GM18508 (cell line): ENCODE measurements around the gene FAM110C.
"Not testable (repeated sequence)": the region's sequence is repeated elsewhere in the genome, so short reads cannot be mapped to it uniquely, and the experiment has no call there.

Source experiments
- ATAC-seq: cut with Tn5 transposase; IDR thresholded peaks from one replicate; pipeline ENCODE4 v1.9.1; 2021; ENCODE audit warnings: moderate number of reproducible peaks; ENCODE audit not compliant: insufficient read depth, unreplicated experiment

Gene FAM110C

GRCh38 chr2:46471-47345 lies at the start of gene FAM110C:
FAM110C (minus strand) TSS chr2:46505; CDS start chr2:46385, 120 bp downstream.
- ATAC-seq, result no peak

DNA sequence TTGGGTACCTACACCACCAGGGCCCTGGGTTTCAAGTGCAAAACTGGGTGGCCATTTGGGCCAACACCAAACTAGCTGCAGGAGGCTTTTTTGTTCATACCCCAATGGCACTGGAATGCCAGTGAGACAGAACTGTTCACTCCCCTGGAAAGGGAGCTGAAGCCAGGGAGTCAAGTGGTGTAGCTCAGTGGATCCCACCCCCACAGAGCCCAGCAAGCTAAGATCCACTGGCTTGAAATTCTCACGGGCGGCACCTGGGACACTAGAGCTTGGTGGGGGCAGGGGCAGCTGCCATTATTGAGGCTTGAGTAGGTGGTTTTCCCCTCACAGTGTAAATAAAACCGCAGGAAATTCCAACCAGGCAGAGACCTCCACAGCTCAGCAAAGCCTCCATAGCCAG lies 46.0 kb upstream of the FAM110C start:
- ATAC-seq, result no peak

- no peak for ATAC-seq
Measured at GRCh38 chr2:90645-91312, 44.5 kb upstream of the FAM110C start.

DNA sequence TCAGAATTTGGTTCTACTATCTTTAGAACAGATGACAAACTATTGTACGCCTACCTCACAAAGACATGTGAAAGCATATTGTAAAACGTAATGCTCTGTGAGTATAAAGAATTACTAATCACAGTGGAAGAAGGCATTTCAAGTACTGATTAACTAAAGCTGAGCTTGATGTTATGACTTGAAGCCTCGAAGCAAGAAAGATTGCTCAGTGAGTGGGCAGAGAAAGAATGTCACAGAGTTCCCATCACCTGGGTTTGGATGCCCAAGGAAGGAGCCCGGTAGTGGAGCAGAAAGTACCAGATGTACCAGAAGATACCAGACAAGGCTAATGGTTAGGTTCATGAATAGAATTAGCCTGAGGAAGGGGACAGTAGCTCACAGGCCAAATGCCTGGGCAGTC lies 39.5 kb upstream of the FAM110C start:
- no peak for ATAC-seq

DNA sequence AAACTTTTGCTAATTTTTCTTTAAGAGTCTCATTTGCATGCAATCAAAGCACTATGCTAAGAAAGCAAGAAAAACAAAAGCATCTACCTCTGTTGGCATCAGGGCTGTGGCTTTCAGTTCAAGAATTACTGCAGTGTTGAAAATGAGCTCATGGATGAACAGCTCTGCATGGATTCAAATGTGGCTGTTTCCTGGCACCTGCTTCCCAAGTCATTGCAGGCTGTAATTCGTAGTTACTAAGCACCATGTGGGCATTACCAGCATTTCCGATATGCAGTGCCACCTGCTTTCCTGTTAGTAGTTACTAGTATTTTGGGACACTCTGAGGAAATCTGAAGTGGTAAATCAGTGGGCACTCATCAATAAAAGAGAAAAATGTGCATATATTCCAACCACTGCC lies 37.8 kb upstream of the FAM110C start:
- no peak for ATAC-seq

- no peak for ATAC-seq
Measured at GRCh38 chr2:80971-81736, 34.8 kb upstream of the FAM110C start.

DNA sequence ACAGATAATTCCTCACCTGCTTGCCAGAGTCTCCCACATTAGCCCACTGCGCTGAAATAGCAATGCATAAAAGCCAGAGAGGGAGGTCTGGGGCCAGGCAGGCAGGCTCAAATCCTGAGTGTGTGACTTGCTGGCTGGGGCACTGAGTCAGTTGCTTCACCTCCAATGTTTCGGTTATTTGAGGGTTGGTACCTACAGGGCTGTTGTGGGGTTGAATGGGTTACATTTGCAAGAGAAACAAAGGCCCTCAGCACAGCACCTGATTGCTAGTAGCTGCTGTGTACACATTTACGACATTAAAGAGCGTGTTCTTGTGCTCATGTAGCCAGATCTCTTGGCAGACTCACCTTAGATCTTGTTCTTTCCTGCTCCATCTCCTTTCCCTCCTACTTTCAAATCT lies 34.1 kb upstream of the FAM110C start:
- ATAC-seq, result no peak

- ATAC-seq, result no peak
Measured at GRCh38 chr2:71309-72035, 25.2 kb upstream of the FAM110C start.

DNA sequence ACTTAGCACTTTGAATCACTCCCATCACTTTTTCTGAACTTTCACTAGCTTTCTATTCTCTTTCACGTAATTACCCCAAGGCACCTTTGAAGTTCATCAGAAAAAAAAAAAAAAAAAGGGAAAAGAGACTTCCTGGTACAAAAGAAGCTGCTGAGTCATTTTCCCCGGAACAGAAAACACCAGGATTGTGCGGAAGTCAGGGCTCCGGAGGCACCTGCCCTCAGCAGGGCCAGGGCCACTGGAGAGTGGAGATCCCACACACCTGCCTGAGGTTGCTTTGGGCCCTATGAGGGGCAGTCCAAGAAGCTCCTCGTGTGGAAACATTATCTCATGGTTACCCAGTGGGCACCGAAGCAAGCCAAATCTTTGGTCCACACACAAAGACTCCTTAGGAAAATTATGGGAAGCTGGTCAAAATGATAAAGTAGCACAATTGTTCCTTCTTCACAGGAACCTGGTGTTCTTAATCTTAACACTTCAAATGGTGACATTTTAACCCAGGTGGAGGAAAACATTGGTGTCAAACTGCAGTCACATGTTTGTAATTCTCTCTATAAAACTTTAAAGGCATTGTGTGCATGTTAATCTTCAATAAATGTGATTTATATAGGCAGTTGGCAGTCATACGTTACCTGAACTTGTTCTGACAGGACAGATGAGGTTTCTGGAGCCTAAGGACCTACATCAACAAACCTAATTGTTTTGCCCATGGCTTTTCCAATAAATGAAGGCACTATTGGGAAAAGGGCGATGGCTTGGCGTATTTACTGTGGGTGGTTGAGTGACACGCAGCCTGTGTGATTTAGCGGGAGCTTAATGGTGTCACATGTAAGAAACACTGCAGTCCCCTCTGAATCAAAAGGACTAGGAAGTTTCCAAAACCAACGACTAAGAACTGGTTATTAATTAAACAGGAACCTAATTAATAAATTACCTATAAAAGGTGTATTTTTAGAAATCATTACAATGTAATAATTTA lies 23.4 kb upstream of the FAM110C start:
- no peak for ATAC-seq

GRCh38 chr2:68637-69036 lies 22.3 kb upstream of the FAM110C start:
- not testable (repeated sequence) for ATAC-seq

- no peak for ATAC-seq
Measured at GRCh38 chr2:66853-67252, 20.5 kb upstream of the FAM110C start.

GRCh38 chr2:65121-65520 lies 18.8 kb upstream of the FAM110C start:
- ATAC-seq, result no peak

DNA sequence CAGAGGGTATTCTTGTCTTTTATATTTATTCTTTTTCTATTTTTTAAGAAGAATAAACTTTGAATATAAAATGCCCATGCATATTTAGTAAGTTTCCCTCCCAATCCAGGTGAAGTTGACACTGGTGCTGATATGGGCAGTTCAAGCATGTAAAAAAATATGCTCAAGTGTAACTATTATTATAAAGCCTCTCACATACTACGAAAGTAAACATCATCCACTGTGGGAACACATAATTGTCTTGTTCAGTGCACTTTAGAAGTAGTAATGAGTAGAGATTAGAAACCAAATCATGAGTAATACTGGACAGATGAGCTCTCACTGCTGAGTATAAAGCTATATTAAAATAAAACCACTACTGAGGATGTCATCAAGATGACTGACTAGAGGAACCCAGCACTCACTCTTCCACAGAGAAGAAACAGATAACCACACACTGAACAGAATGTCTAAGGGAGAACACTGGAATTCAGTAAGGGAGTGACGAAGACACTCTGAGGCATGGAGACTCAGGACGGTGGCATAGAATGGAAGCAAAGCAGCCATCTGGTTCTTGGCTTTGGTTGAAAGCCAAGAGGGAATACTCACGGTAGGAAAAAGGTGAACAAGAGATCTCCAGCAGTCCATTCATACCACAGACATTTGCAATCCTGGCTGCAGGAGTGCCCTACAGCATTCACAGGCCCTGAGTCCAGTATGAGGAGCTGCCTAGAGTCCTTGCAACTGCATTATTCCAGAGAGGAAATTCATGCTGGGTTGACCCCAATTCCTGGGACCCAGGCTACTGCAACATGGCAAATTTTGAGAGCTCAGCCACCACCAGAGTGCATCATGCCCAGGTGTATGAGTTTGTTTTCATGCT lies 9.5 kb upstream of the FAM110C start:
- ATAC-seq, result no peak

GRCh38 chr2:51613-52012 lies 5.3 kb upstream of the FAM110C start:
- ATAC-seq, result no peak

DNA sequence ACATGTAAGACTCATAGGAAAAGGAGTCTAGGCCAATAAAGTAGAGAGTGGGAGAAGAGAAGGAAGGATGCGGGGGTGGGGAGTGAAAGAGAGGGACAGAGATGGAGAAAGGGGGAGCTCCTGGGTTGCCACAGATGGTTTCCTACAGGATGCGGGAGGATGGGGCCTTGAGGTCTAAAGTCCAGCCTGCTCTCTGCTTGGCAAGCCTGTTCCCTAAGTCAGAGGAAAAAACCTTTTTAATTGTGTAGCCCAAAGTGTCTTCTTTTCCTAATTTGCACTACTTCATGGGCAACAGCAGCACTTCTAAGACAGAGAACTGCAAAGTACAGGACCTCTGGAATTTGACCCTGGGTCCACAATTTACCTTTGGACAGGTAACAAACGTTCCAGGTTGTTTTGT lies 1.4 kb upstream of the FAM110C start:
- no peak for ATAC-seq

DNA sequence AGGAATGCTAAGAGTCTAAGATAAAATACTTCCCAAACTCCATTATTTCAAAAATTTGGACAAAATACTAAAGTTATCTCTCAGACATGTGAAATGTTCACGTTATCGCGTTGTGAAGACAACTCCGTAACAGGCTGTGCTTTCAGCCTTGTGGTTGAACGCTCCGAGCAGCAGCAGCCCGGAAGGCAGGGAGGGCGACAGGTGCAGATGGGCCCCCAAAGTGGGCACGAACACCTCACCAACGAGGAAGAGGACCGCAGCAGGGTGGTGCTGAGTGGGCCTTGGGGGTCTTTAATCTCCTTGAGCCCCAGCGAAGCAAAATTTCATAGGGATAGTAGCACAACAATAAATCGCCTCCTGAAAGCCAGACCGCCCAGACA lies 1.0 kb upstream of the FAM110C start:
- ATAC-seq, result no peak

DNA sequence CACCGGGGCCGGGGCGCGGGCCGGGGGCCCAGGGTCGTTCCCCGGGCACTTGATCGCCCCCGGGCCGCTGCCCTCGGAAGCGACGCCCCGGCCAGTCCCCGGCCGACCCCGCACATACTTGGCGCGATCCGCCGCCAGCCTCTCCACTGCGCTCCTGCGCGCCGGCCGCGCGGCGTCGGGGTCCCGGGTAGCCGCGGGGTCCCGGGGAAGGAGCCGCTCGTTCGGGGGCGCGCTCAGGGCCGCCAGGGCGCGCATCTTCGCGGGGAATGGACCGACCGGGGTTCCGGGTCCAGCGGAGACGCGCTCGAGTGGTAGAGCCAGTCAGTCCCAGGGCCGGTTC lies 204 bp downstream of the FAM110C start:
- ATAC-seq, result no peak

DNA sequence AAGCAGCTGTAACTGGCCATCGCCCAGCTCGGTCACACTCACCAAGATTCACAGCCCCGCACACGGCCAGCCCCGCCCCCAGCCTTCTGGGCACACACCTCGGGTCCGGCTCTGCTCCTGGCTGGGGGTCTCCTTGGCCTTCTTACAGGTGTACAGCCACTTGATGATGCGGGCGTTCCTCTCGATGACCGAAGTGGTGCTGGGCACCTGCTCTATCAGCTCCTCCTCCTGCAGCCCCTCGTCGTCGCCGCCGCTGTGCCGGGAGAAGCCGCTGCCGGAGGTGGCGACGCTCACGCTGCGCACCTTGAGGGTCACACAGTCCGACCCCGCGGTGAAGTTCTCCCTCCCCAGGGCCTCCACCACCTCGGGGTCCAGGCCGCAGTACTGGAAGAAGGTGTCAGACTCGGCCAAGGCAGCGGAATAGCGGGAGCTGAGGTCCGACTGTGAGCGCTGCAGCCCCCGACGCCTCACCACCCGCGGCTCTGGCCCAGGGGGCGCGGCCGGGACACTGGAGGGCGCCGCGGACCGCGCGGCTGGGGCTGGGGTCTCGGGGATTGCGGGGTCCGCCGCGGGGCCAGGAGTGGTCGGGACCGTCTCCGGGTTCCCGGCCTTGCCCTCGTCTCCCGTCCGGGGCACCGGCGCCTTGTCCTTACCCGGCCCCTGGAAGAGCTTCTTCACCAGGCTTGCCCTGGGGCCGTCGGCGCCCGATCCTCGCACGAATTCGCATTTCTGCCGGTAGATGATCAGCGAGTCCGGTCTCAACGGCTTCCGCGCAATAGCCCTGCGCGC lies 769 bp downstream of the FAM110C start:
- no peak for ATAC-seq
